ENCODE data around the gene MIOX. TPM values are rescaled to one million over a fixed set of nuclear protein-coding genes. Genes with fewer than 3 reads are reported as not detected.

MIOX gene
- polyA plus RNA-seq, 1 donor from 2014 or later: not detected

- H2AFZ ChIP-seq (ENCODE audit: low read depth, low read length): no peak overlapping the region
- H3K27ac ChIP-seq (ENCODE audit: low read length): no peak overlapping the region
- H3K9ac ChIP-seq (ENCODE audit: low read length): no peak overlapping the region
- TF ChIP-seq POLR2AphosphoS5 (IDR thresholded peaks at IDR 0.05) (no peak), EZH2 (IDR thresholded peaks at IDR 0.05; ENCODE audit: borderline replicate concordance, insufficient read depth, low read length, poor library complexity, severe bottlenecking) (no peak), SMC3 (conservative IDR thresholded peaks at IDR 0.05; ENCODE audit: poor library complexity) (no peak), CTCF (IDR thresholded peaks at IDR 0.05; ENCODE audit: poor library complexity, severe bottlenecking) (no peak), RAD21 (conservative IDR thresholded peaks at IDR 0.05) (no peak), EP300 (conservative IDR thresholded peaks at IDR 0.05; ENCODE audit: poor library complexity, severe bottlenecking) (no peak), TAF1 (IDR thresholded peaks at IDR 0.05; ENCODE audit: low read depth) (no peak), REST (IDR thresholded peaks at IDR 0.05; ENCODE audit: borderline replicate concordance) (no peak), MXI1 (conservative IDR thresholded peaks at IDR 0.05; ENCODE audit: poor library complexity, severe bottlenecking) (no peak)
- H3K4me2 ChIP-seq (ENCODE audit: low read length): no peak overlapping the region
- H3K9me3 ChIP-seq (ENCODE audit: low read length): no peaks in the 10 kb centered on the region
- no peaks in the 10 kb centered on the region for H3K79me2 ChIP-seq (replicated peaks; ENCODE audit: insufficient read depth, low read length)
- no peaks in the 10 kb centered on the region for H3F3A ChIP-seq (ENCODE audit: insufficient read depth, low read length, poor library complexity, severe bottlenecking)
- no peaks in the 10 kb centered on the region for H3K27me3 ChIP-seq (ENCODE audit: insufficient read depth, low read depth, low read length)
- H4K20me1 ChIP-seq (ENCODE audit: insufficient read depth): peaks cover 15% of the 10 kb centered on the region
- no peaks in the 10 kb centered on the region for H3K36me3 ChIP-seq (ENCODE audit: insufficient read depth, low read length)
- H3K4me3 ChIP-seq (ENCODE audit: low read length): no peak overlapping the region
- H3K9me2 ChIP-seq (ENCODE audit: insufficient read depth, low read length): no peaks in the 10 kb centered on the region
Measured at GRCh38 chr22:50464451-50464850, 22.2 kb upstream of the MIOX start.

GRCh38 chr22:50465066-50465930, 21.4 kb upstream of the MIOX start:
- Histone ChIP-seq H3K9ac (ENCODE audit: low read length) (no peak overlapping the region), H3K9me3 (ENCODE audit: low read length) (no peaks in the 10 kb centered on the region), H3K4me2 (ENCODE audit: low read length) (no peak overlapping the region), H3K4me3 (ENCODE audit: low read length) (no peak overlapping the region), H4K20me1 (ENCODE audit: insufficient read depth) (peaks cover 15% of the 10 kb centered on the region), H3K36me3 (ENCODE audit: insufficient read depth, low read length) (no peaks in the 10 kb centered on the region), H2AFZ (ENCODE audit: low read depth, low read length) (no peak overlapping the region), H3K9me2 (ENCODE audit: insufficient read depth, low read length) (no peaks in the 10 kb centered on the region), H3K79me2 (replicated peaks; ENCODE audit: insufficient read depth, low read length) (peaks cover 4% of the 10 kb centered on the region), H3K27ac (ENCODE audit: low read length) (no peak overlapping the region), H3F3A (ENCODE audit: insufficient read depth, low read length, poor library complexity, severe bottlenecking) (no peaks in the 10 kb centered on the region), H3K27me3 (ENCODE audit: insufficient read depth, low read depth, low read length) (no peaks in the 10 kb centered on the region)
- no peak for TF ChIP-seq CTCF (IDR thresholded peaks at IDR 0.05; ENCODE audit: poor library complexity, severe bottlenecking)
- TF ChIP-seq RAD21 (conservative IDR thresholded peaks at IDR 0.05): no peak
- TF ChIP-seq POLR2AphosphoS5 (IDR thresholded peaks at IDR 0.05): no peak
- TF ChIP-seq REST (IDR thresholded peaks at IDR 0.05; ENCODE audit: borderline replicate concordance): no peak
- TF ChIP-seq EZH2 (IDR thresholded peaks at IDR 0.05; ENCODE audit: borderline replicate concordance, insufficient read depth, low read length, poor library complexity, severe bottlenecking): no peak
- TF ChIP-seq MXI1 (conservative IDR thresholded peaks at IDR 0.05; ENCODE audit: poor library complexity, severe bottlenecking): no peak
- TF ChIP-seq SMC3 (conservative IDR thresholded peaks at IDR 0.05; ENCODE audit: poor library complexity): no peak
- TF ChIP-seq EP300 (conservative IDR thresholded peaks at IDR 0.05; ENCODE audit: poor library complexity, severe bottlenecking): no peak
- no peak for TF ChIP-seq TAF1 (IDR thresholded peaks at IDR 0.05; ENCODE audit: low read depth)
